NCI-H2081 (cell line): Measurements from ENCODE around the gene GPN1.
"Not testable (repeated sequence)": the region's sequence is repeated elsewhere in the genome, so short reads cannot be mapped to it uniquely, and the experiment has no call there.

Source experiments
- DNase-seq, 2 experiments: peaks; one replicate each; lab custom pipeline; 2025; lab: John Stamatoyannopoulos, UW

The GPN1 gene

DNA sequence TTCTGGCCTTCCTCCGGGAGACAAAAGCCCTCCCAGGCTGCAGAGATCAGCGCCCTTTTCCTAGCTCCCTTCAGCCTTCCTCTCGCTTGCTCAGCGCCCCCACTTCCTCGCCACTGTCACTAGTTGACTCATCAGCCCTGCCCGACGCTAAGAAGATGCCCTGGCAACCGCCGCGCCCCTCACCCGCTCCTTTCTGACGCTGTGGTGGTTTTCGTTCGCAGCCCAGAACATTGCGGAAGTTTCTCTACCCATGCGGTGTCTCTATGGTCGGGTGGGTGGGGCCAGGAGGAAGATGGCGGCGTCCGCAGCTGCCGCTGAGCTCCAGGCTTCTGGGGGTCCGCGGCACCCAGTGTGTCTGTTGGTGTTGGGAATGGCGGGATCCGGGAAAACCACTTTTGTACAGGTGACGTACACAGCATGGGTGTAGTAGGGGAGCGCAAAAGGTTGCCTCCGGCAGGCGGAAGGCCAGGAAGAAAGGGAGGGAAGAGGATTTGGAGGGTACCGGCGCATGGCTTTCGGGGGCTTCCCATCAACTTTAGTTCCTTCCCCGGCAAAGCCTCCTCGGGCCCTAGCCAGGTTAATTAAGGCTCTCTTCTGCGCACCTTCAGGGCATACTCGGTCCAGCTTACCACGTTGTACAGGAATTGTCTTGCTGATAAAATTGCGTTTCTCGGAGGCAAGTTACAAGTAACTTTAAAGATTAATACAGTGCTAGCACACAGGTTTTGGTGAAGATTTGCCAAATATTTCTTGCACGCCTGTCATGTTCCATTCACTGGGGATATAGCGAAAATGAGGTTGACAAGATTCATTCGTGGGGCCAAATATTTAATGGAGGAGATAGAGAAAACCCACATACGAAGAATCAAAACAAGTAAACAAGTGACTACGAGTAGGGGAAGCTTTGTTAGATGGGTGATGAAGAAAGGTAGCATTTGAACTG lies at the start of gene GPN1, which contains the start of gene CCDC121:
Gene GPN1 (plus strand): TSS at position 284 of the 943 bp plus-strand sequence. CDS start 9 bp downstream, at position 293.
Gene CCDC121 (minus strand): TSS at position 246 of the 943 bp plus-strand sequence. CDS start 1,213 bp downstream, outside the sequence.
- DNase-seq, result peak; percentile 72 to 86

DNA sequence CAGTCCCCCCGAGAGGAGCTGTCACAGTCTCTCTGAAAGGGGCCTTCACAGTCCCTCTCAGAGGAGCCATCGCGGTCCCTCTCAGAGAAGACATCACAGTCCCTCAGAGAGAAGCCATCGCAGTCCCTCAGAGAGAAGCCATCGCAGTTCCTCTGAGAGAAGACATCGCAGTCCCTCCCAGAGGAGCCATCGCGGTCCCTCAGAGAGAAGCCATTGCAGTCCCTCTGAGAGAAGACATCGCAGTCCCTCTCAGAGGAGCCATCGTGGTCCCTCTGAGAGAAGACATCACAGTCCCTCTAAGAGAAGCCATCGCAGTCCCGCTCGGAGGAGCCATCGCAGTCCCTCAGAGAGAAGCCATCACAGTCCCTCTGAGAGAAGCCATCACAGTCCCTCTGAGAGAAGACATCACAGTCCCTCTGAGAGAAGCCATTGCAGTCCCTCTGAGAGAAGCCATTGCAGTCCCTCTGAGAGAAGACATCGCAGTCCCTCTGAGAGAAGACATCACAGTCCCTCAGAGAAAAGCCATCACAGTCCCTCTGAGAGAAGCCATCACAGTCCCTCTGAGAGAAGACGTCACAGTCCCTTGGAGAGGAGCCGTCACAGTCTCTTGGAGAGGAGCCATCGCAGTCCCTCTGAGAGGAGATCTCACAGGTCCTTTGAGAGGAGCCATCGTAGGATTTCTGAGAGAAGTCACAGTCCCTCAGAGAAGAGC lies 47.3 kb upstream of the GPN1 start:
- no peak for DNase-seq

DNA sequence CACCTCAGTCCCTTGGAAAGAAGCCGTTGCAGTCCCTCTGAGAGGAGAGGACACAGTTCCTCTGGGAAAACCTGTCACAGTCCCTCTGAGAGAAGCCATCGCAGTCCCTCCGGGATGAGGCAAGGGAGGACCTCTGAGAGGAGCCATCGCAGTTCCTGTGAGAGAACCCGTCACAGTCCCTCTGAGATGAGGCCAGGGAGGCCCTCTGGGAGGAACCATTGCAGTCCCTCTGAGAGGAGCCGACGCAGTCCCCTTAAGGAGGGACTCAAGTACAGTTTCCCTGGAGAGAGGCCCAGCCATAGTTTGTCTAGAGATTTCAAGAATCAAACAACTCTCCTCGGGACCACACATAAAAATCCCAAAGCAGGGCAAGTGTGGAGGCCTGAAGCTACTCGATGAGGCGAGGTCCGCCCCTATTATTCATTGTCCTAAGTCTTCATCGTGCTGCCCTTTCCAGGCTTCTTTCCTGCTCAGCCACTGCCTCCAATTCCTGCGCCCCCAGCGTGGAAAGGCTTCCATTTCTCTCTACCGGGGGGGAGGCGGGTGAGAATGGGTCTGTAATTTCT lies 46.6 kb upstream of the GPN1 start:
- DNase-seq, result no peak

DNA sequence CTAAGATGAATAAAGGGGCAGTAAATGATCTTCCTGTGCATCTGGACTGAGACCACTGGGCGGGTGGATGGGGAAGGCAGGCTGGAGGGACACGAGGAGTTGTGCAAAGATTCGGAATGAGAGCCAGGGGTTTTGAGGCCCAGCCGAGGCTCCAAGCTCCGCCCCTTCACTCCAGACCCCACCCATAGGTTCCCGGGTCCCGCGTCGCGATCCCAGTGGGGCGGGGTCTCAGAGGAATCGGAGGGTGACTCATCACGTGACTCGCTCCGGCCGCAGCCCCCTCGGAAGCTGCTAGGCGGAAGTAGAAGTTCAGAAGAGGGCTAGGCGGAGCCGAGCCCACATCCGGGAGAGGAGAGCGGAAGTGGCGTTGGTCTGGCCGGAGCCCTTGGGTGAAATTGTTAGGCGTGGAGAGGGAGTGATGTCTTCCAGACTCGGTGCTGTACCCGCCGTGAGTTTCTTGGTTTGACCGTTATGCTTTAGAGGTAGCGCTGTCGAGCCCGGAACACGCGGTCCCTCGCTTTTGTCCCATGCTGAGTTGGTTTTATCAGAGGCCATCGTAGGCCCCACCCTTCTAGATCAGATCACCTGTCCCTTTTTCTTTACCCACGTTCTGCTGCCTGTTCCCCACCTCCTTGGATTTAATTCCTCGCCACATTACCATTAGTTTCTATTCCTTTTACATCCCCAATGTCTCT lies 46.0 kb upstream of the GPN1 start, which contains the start of gene ZNF512:
Gene ZNF512 (plus strand): TSS at position 348 of the 695 bp plus-strand sequence. CDS start 71 bp downstream, at position 419.
- peak; percentile 97 for DNase-seq

GRCh38 chr2:27583390-27583915 lies 45.4 kb upstream of the GPN1 start:
- DNase-seq, result no peak

- DNase-seq, result no peak
These were observed 44.3 kb upstream of the GPN1 start for GRCh38 chr2:27584597-27584996.

- DNase-seq, result no peak
These were observed 41.8 kb upstream of the GPN1 start for GRCh38 chr2:27587025-27587424.

GRCh38 chr2:27588308-27588707 lies 40.5 kb upstream of the GPN1 start:
- no peak for DNase-seq

- DNase-seq, result no peak
These were observed 37.1 kb upstream of the GPN1 start for GRCh38 chr2:27591745-27592144.

DNA sequence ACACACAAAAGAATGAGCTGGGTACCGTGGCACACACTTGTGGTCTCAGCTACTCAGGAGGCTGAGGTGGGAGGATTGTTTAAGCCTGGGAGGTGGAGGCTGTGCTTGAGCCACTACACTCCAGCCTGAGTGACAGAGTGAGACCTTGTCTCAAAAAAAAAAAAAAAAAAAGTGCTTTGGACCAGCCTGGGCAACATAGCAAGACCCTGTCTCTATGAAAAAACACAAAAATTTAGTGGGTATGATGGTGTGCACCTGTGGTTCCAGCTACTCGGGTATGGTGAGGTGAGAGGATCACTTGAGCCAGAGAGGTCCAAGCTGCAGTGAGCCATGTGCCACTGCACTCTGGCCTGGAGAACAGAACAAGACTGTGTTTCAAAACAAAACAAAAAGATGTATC lies 35.6 kb upstream of the GPN1 start:
- no peak for DNase-seq

DNA sequence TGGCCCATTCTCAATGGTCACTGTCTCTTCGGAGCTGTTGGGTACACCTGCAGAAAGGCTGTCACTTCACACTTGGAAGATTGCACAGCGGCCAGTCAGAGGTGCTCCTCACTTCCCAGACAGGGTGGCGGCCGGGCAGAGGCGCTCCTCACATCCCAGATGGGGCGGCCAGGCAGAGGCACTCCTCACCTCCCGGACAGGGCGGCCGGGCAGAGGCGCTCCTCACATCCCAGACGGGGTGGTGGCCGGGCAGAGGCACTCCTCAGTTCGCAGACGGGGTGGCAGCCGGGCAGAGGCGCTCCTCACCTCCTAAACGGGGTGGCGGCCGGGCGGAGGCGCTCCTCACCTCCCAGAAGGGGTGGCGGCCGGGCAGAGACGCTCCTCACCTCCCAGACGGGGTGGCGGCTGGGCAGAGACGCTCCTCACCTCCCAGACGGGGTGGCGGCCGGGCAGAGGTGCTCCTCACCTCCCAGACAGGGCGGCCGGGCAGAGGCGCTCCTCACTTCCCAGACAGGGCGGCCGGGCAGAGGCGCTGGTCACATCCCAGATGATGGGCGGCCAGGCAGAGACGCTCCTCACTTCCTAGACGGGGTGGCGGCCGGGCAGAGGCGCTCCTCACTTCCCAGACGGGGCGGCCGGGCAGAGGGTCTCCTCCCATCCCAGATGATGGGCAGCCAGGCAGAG lies 34.7 kb upstream of the GPN1 start:
- DNase-seq, result not testable (repeated sequence)

DNA sequence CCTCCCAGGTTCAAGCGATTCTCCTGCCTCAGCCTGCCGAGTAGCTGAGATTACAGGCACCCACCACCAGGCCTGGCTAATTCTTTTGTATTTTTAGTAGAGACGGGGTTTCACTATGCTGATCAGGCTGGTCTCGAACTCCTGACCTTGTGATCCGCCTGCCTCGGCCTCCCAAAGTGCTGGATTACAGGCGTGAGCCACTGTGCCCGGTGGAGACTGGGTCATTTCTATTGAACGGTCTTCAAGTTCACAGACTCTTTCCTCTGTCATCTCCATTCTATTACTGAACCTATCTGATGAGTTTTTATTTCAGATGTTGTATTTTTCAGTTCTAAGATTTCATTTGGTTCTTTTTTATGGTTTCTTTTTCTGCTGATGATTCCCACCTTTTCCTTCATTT lies 33.4 kb upstream of the GPN1 start:
- not testable (repeated sequence) for DNase-seq

- DNase-seq, result no peak
These were observed 32.2 kb upstream of the GPN1 start for GRCh38 chr2:27596627-27597026.

DNA sequence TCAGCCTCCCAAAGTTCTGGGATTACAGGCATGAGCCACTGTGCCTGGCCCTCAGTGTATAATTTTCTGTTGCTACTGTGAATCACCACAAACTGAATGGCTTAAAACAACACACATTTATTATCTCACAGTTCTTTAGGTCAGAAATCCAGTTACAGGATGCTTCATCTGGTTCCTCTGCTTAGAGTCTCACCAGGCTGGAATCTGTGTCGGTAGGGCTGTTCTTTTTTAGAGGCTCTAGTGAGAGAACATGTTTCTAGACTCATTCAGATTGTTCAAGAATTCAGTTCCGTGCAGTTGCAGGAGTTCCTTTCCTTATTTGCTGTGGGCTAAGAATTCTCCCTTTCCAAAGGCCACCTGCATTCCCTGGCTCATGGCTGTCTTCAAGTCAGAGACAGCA lies 22.2 kb upstream of the GPN1 start:
- no peak for DNase-seq

- DNase-seq, result no peak
These were observed 14.9 kb upstream of the GPN1 start for GRCh38 chr2:27613985-27614384.

DNA sequence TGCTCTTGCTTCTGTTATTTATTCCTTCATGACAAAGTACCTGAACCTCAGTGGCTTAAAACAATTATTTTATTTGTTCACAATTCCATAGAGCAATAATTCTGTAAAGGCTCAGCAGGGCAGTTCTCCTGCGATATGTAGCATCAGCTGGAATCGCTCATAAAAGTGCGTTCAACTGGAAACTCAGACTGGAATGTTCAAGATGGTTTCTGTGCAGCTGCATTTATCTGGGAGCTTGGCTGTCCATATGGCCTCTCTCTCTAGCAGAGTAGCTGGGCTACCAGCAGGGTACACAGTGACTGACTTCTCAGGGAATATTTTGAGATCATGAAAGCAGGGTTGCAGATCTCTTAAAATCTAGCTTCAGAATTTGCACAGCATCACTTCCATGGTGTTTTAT lies 13.5 kb upstream of the GPN1 start:
- DNase-seq, result peak in 1 of 2 experiments; percentile 33

- DNase-seq, result no peak
These were observed 7.3 kb upstream of the GPN1 start for GRCh38 chr2:27621524-27621923.

GRCh38 chr2:27622921-27623384 lies 5.9 kb upstream of the GPN1 start:
- DNase-seq, result no peak

GRCh38 chr2:27624943-27625342 lies 3.9 kb upstream of the GPN1 start:
- DNase-seq, result no peak

GRCh38 chr2:27626323-27626722 lies 2.5 kb upstream of the GPN1 start:
- not testable (repeated sequence) for DNase-seq

- DNase-seq, result not testable (repeated sequence)
These were observed 1.9 kb upstream of the GPN1 start for GRCh38 chr2:27626921-27627320.
